Measurements from ENCODE around the gene MVB12A.

MVB12A gene

GRCh38 chr19:17406887-17407196 lies 13.0 kb upstream of the MVB12A start:
- no peaks in the 10 kb centered on the region for H3K27me3 ChIP-seq (ENCODE audit: control insufficient read depth, insufficient read depth, low read length)
- no peak overlapping the region for H3K9ac ChIP-seq (ENCODE audit: low read depth, low read length)
- peaks cover 3% of the 10 kb centered on the region for H3K4me1 ChIP-seq (ENCODE audit: control insufficient read depth, insufficient read depth, low read length)
- no peaks in the 10 kb centered on the region for H3K9me3 ChIP-seq (ENCODE audit: control insufficient read depth, insufficient read depth, low read length)
- no peak overlapping the region for H3K4me3 ChIP-seq (ENCODE audit: low read depth, low read length)
- H3K36me3 ChIP-seq (ENCODE audit: control insufficient read depth, insufficient read depth, low read length) = peaks cover 5% of the 10 kb centered on the region

- Histone ChIP-seq H3K4me1 (ENCODE audit: control insufficient read depth, insufficient read depth, low read length) (peaks cover 8% of the 10 kb centered on the region), H3K36me3 (ENCODE audit: control insufficient read depth, insufficient read depth, low read length) (no peaks in the 10 kb centered on the region)
Observed at GRCh38 chr19:17409990-17410389, 9.9 kb upstream of the MVB12A start.

DNA sequence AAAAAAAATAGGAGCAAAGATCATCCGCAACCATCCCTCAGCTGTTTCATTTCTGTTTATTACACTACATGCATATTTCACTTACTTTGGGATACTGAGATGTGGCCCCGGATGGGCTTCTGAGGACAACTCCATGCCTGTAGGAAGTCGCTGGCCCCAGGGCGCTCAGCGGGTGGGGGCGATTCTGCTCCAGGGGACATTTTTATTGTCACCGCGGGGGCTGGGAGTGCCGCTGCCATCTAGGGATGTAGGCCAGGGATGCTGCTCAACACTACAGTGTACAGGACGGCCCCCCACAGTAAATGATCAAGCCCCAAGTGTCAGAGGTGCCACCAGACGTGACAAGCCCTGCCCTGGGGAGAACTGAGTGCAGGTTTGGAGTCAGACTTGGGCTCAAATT lies 8.0 kb upstream of the MVB12A start:
- Histone ChIP-seq H3K4me3 (ENCODE audit: low read depth, low read length) (no peak overlapping the region), H3K4me1 (ENCODE audit: control insufficient read depth, insufficient read depth, low read length) (peaks cover 11% of the 10 kb centered on the region), H3K9me3 (ENCODE audit: control insufficient read depth, insufficient read depth, low read length) (no peaks in the 10 kb centered on the region), H3K36me3 (ENCODE audit: control insufficient read depth, insufficient read depth, low read length) (no peaks in the 10 kb centered on the region), H3K27me3 (ENCODE audit: control insufficient read depth, insufficient read depth, low read length) (peaks cover 3% of the 10 kb centered on the region), H3K9ac (ENCODE audit: low read depth, low read length) (no peak overlapping the region)

More at GRCh38 chr19:17409990-17410389, 9.9 kb upstream of the MVB12A start:
- H3K9ac ChIP-seq (ENCODE audit: low read depth, low read length) = no peak overlapping the region
- H3K27me3 ChIP-seq (ENCODE audit: control insufficient read depth, insufficient read depth, low read length) = peaks cover 3% of the 10 kb centered on the region
- no peak overlapping the region for H3K4me3 ChIP-seq (ENCODE audit: low read depth, low read length)
- H3K9me3 ChIP-seq (ENCODE audit: control insufficient read depth, insufficient read depth, low read length) = no peaks in the 10 kb centered on the region

GRCh38 chr19:17414097-17414496 lies 5.8 kb upstream of the MVB12A start:
- no peaks in the 10 kb centered on the region for H3K36me3 ChIP-seq (ENCODE audit: control insufficient read depth, insufficient read depth, low read length)
- no peak overlapping the region for H3K4me3 ChIP-seq (ENCODE audit: low read depth, low read length)
- H3K9ac ChIP-seq (ENCODE audit: low read depth, low read length) = no peak overlapping the region
- peaks cover 3% of the 10 kb centered on the region for H3K27me3 ChIP-seq (ENCODE audit: control insufficient read depth, insufficient read depth, low read length)
- peaks cover 11% of the 10 kb centered on the region for H3K4me1 ChIP-seq (ENCODE audit: control insufficient read depth, insufficient read depth, low read length)
- no peaks in the 10 kb centered on the region for H3K9me3 ChIP-seq (ENCODE audit: control insufficient read depth, insufficient read depth, low read length)

GRCh38 chr19:17415121-17415520 lies 4.7 kb upstream of the MVB12A start:
- Histone ChIP-seq H3K4me1 (ENCODE audit: control insufficient read depth, insufficient read depth, low read length) (peaks cover 11% of the 10 kb centered on the region), H3K9ac (ENCODE audit: low read depth, low read length) (no peak overlapping the region), H3K9me3 (ENCODE audit: control insufficient read depth, insufficient read depth, low read length) (no peaks in the 10 kb centered on the region), H3K36me3 (ENCODE audit: control insufficient read depth, insufficient read depth, low read length) (no peaks in the 10 kb centered on the region), H3K4me3 (ENCODE audit: low read depth, low read length) (peak overlapping the region; percentile 27), H3K27me3 (ENCODE audit: control insufficient read depth, insufficient read depth, low read length) (peaks cover 3% of the 10 kb centered on the region)

DNA sequence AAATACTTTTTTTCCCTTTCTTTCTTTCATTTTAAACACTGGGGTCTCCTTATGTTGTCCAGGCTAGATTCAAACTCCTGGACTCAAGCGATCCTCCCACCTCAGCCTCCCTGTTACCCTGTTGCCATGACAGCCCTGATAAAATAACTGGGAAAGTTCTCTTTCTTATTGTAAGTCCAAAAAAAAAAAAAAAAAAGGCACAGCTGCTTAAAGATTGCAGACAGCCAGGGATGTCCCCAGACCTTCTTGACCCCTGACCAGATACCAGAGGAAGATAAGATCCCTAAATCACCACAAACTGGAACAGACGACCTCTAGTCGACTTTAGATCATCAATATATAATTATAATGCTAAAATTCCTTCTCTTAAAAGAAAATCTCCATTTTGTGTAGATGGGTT lies 1.1 kb upstream of the MVB12A start:
- Histone ChIP-seq H3K4me1 (ENCODE audit: control insufficient read depth, insufficient read depth, low read length) (peaks cover 7% of the 10 kb centered on the region), H3K9ac (ENCODE audit: low read depth, low read length) (no peak overlapping the region), H3K9me3 (ENCODE audit: control insufficient read depth, insufficient read depth, low read length) (no peaks in the 10 kb centered on the region), H3K4me3 (ENCODE audit: low read depth, low read length) (peak overlapping the region; percentile 53), H3K27me3 (ENCODE audit: control insufficient read depth, insufficient read depth, low read length) (peaks cover 1% of the 10 kb centered on the region), H3K36me3 (ENCODE audit: control insufficient read depth, insufficient read depth, low read length) (no peaks in the 10 kb centered on the region)

DNA sequence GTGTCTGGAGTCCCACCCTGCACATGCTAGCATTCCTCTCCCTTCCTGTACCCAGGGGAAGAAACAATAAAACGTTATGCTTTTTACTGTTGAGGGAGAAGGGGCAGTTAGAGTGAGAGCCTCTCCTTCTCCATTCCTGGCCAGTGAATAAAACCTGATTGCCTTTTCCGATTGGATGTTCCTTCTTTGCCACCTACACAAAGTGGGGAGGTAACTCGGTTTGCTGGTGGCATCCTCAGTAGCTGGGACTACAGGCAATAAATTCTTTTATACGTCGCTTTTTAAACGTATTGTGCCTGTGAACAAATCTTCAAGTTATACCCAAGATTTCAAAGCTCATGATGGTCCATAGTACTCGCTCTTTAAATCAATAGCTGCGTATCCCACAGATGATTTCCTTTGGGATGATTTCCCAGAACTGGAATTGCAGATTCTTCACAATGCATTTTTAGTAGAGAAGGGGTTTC lies 660 bp upstream of the MVB12A start:
- no peaks in the 10 kb centered on the region for H3K9me3 ChIP-seq (ENCODE audit: control insufficient read depth, insufficient read depth, low read length)
- H3K36me3 ChIP-seq (ENCODE audit: control insufficient read depth, insufficient read depth, low read length) = no peaks in the 10 kb centered on the region
- H3K4me3 ChIP-seq (ENCODE audit: low read depth, low read length) = peak overlapping the region; percentile 53
- no peaks in the 10 kb centered on the region for H3K27me3 ChIP-seq (ENCODE audit: control insufficient read depth, insufficient read depth, low read length)
- H3K4me1 ChIP-seq (ENCODE audit: control insufficient read depth, insufficient read depth, low read length) = peaks cover 7% of the 10 kb centered on the region
- peak overlapping the region; percentile 78 for H3K9ac ChIP-seq (ENCODE audit: low read depth, low read length)

DNA sequence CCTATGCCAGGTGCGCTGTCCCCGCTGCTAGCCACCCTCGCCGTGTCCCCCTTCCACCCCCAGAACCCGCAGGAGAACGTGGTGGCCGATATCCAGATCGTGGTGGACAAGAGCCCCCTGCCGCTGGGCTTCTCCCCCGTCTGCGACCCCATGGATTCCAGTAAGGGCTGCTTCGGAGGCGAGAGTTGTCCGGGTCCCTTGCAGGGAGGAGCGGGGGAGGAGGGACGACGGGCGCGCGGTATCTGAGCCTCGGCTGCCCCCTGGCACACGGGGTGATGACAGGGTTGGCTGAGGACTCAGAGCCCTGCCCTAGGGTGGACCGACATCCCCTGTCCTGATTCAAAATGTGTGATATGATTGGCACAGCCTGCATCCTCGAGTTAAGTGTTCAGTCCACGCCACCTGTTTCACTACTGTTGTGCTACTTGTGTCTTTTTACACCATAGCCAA lies 653 bp downstream of the MVB12A start:
- Histone ChIP-seq H3K9me3 (ENCODE audit: control insufficient read depth, insufficient read depth, low read length) (no peaks in the 10 kb centered on the region), H3K27me3 (ENCODE audit: control insufficient read depth, insufficient read depth, low read length) (no peaks in the 10 kb centered on the region), H3K4me1 (ENCODE audit: control insufficient read depth, insufficient read depth, low read length) (peaks cover 3% of the 10 kb centered on the region), H3K36me3 (ENCODE audit: control insufficient read depth, insufficient read depth, low read length) (no peaks in the 10 kb centered on the region), H3K4me3 (ENCODE audit: low read depth, low read length) (peak overlapping the region; percentile 93), H3K9ac (ENCODE audit: low read depth, low read length) (peak overlapping the region; percentile 54)

DNA sequence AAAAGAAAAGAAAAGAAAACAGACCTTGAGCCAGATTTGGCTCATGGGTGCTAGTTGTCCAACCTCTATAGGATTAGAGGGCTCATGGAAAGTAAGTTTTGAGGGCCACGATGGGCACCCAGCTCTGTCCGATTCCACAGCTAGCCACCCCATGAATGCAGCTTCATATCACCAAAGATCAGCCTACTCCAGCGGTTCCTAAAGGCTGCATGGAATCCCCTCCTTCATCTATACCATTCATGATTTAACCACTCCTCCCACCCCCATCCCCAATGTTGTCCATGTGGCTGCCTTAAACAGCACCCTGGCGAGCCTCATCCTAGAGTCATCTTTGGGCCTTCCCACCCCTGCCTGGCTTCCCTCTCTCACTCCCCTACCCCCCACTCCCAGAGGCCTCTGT lies 2.1 kb downstream of the MVB12A start:
- Histone ChIP-seq H3K4me3 (ENCODE audit: low read depth, low read length) (no peak overlapping the region), H3K36me3 (ENCODE audit: control insufficient read depth, insufficient read depth, low read length) (no peaks in the 10 kb centered on the region), H3K9ac (ENCODE audit: low read depth, low read length) (no peak overlapping the region), H3K9me3 (ENCODE audit: control insufficient read depth, insufficient read depth, low read length) (no peaks in the 10 kb centered on the region), H3K27me3 (ENCODE audit: control insufficient read depth, insufficient read depth, low read length) (no peaks in the 10 kb centered on the region), H3K4me1 (ENCODE audit: control insufficient read depth, insufficient read depth, low read length) (no peaks in the 10 kb centered on the region)

GRCh38 chr19:17423429-17424208 lies 3.8 kb downstream of the MVB12A start:
- Histone ChIP-seq H3K4me3 (ENCODE audit: low read depth, low read length) (no peak overlapping the region), H3K9me3 (ENCODE audit: control insufficient read depth, insufficient read depth, low read length) (no peaks in the 10 kb centered on the region), H3K9ac (ENCODE audit: low read depth, low read length) (no peak overlapping the region), H3K36me3 (ENCODE audit: control insufficient read depth, insufficient read depth, low read length) (no peaks in the 10 kb centered on the region), H3K4me1 (ENCODE audit: control insufficient read depth, insufficient read depth, low read length) (no peaks in the 10 kb centered on the region), H3K27me3 (ENCODE audit: control insufficient read depth, insufficient read depth, low read length) (no peaks in the 10 kb centered on the region)

DNA sequence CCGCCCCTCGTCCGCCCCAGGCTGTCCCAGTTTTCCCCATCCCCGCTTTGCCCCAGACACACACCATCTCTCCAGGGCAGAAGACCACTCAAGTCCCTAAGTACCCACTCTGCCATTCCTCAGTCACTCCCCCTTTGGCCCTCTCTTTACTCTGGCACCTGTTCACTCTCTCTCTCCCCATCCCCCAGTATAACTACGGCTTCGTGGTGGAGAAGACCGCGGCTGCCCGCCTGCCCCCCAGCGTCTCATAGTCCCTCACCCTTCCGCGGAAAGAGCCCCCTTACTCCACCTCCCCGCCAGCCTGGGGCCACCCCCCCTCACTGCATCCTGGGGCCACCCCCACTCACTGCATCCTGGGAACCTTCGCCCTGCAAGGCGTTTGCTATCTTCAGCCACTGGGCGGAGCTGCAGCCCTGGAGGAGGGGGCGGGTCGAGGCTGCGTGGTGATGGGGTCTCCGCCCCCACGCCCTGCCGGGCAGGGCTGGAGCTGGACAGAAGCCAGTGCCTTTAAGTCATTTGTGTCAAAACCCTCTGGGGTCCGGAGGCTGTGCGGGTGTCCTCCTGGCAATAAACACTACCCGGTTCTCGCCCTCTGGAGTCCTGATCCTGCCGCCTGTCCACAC lies 5.0 kb downstream of the MVB12A start:
- Histone ChIP-seq H3K9me3 (ENCODE audit: control insufficient read depth, insufficient read depth, low read length) (no peaks in the 10 kb centered on the region), H3K9ac (ENCODE audit: low read depth, low read length) (no peak overlapping the region), H3K4me3 (ENCODE audit: low read depth, low read length) (peak overlapping the region; percentile 39), H3K27me3 (ENCODE audit: control insufficient read depth, insufficient read depth, low read length) (no peaks in the 10 kb centered on the region), H3K36me3 (ENCODE audit: control insufficient read depth, insufficient read depth, low read length) (no peaks in the 10 kb centered on the region), H3K4me1 (ENCODE audit: control insufficient read depth, insufficient read depth, low read length) (no peaks in the 10 kb centered on the region)

DNA sequence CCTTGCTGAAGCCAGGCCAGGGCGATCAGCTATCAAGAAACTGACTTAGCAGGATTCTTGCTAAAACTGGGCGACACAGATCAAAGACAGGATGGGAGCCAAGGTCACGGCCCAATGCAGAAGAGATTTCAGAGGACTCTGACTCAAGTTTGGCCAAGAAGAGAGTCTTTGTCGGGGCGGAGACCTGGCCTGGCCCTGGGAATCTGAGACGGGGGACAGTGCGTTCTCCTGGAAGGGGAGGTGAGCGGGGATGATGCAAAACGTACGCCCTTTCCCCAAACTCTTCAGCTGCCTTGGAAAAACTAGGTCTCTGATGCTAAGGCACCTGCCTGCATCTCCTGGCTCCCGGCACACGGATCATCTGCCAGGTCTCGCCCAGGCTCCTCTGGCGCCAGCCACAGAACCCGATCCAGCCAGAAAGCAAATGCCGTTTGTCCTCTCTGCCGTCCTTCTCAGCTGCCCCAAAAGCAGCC lies 9.8 kb downstream of the MVB12A start:
- Histone ChIP-seq H3K4me3 (ENCODE audit: low read depth, low read length) (no peak overlapping the region), H3K36me3 (ENCODE audit: control insufficient read depth, insufficient read depth, low read length) (no peaks in the 10 kb centered on the region), H3K9ac (ENCODE audit: low read depth, low read length) (no peak overlapping the region), H3K9me3 (ENCODE audit: control insufficient read depth, insufficient read depth, low read length) (no peaks in the 10 kb centered on the region), H3K27me3 (ENCODE audit: control insufficient read depth, insufficient read depth, low read length) (no peaks in the 10 kb centered on the region), H3K4me1 (ENCODE audit: control insufficient read depth, insufficient read depth, low read length) (no peaks in the 10 kb centered on the region)
